CD4-positive, alpha-beta T cell treated with Interleukin-6 at 100 ng/mL for 8 hours (primary cell): Measurements from ENCODE around the gene NOX3.
A peak's percentile ranks its signal among the peaks of the same experiment; 100 is the strongest.

Experiments used
- DNase-seq: peaks from one replicate; pipeline ENCODE4 v3.0.0-alpha.2; 2020; ENCODE audit warnings: mixed read lengths, low spot score

NOX3 gene

GRCh38 chr6:155434096-155434495, 21.5 kb downstream of the NOX3 start:
- no peak for DNase-seq

- DNase-seq = no peak
These were observed 23.3 kb downstream of the NOX3 start for GRCh38 chr6:155432293-155432692.

GRCh38 chr6:155429321-155429893, 26.2 kb downstream of the NOX3 start:
- no peak for DNase-seq

GRCh38 chr6:155426408-155426945, 29.2 kb downstream of the NOX3 start:
- no peak for DNase-seq

GRCh38 chr6:155424181-155424580, 31.5 kb downstream of the NOX3 start:
- DNase-seq = no peak

- DNase-seq = no peak
These were observed 33.0 kb downstream of the NOX3 start for GRCh38 chr6:155422635-155423034.

- no peak for DNase-seq
These were observed 35.1 kb downstream of the NOX3 start for GRCh38 chr6:155420492-155420891.

GRCh38 chr6:155419161-155419560, 36.5 kb downstream of the NOX3 start:
- no peak for DNase-seq

- peak; percentile 74 for DNase-seq
These were observed 37.5 kb downstream of the NOX3 start for GRCh38 chr6:155418017-155418761.

GRCh38 chr6:155417454-155417853, 38.2 kb downstream of the NOX3 start:
- DNase-seq = no peak

GRCh38 chr6:155415953-155416352, 39.7 kb downstream of the NOX3 start:
- no peak for DNase-seq

- DNase-seq = no peak
These were observed 41.6 kb downstream of the NOX3 start for GRCh38 chr6:155414049-155414448.

- no peak for DNase-seq
These were observed 43.3 kb downstream of the NOX3 start for GRCh38 chr6:155412335-155412734.

- no peak for DNase-seq
These were observed 44.2 kb downstream of the NOX3 start for GRCh38 chr6:155411154-155412052.

GRCh38 chr6:155409391-155409790, 46.2 kb downstream of the NOX3 start:
- DNase-seq = no peak

GRCh38 chr6:155408981-155409380, 46.7 kb downstream of the NOX3 start:
- DNase-seq = no peak

- DNase-seq = no peak
These were observed 47.4 kb downstream of the NOX3 start for GRCh38 chr6:155408231-155408630.

GRCh38 chr6:155406801-155407200, 48.8 kb downstream of the NOX3 start:
- no peak for DNase-seq

GRCh38 chr6:155404937-155405336, 50.7 kb downstream of the NOX3 start:
- DNase-seq = no peak

GRCh38 chr6:155402656-155403304, 52.9 kb downstream of the NOX3 start:
- no peak for DNase-seq

GRCh38 chr6:155400654-155400965, 55.0 kb downstream of the NOX3 start:
- DNase-seq = no peak
